GM18517 (cell line): Measurements from ENCODE around the gene PAPOLB.

Source experiments
- ATAC-seq: cut with Tn5 transposase; IDR thresholded peaks from one replicate; pipeline ENCODE4 v1.9.1; 2021; ENCODE audit warnings: mild to moderate bottlenecking, moderate library complexity; ENCODE audit not compliant: unreplicated experiment

Gene PAPOLB

DNA sequence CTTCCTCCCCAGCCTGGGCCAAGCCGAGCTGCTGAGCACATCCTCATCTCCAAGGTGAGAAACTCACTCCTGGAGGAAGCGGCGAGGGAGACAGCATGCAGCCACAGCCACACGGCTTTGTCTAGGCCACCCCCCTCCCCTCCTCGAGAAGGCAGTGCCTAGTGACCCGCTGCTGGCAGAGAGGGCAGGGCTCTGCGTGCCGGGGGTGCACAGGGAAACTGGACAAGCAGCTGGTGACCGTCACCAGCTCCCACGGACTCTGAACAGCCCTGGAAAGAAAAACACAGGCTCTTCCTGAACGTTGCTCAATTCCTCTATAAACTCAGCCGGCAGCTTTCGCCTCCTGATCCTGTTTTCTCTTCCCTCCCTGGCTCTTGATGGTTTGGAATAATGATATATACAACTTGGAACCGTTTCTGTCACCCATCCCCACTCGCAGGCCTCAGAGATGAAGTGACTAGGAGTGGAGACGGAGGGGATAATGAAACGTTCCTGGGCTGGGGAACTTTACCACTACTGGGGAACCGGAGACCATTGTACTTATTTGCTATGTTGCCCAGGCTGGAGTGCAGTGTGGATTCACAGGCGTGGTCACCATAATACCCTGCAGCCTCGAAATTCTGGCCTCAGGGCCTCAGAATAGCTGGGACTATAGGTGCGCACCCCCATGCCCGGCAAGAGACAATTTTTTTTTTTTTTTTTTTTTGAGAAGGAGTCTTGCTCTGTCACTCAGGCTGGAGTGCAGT is 19.3 kb downstream of the PAPOLB start:
- no peak for ATAC-seq

DNA sequence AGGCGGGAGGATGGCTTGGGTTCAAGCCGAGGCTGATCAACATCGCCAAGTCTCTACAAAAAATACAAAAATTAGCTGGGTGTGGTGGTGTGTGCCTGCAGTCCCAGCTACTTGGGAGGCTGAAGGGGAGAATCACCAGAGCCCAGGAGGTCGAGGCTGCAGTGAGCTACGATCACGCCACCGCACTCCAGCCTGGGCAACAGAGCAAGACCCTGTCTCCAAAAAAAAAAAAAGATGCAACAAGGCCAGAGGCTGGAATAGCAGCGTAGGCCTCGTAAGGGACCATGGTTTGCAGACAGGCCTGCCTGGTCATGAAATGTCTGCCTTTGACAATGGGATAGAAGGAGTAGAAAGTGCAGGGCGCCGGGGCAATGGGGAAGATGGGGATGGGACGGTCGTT is 20.0 kb downstream of the PAPOLB start:
- no peak for ATAC-seq

DNA sequence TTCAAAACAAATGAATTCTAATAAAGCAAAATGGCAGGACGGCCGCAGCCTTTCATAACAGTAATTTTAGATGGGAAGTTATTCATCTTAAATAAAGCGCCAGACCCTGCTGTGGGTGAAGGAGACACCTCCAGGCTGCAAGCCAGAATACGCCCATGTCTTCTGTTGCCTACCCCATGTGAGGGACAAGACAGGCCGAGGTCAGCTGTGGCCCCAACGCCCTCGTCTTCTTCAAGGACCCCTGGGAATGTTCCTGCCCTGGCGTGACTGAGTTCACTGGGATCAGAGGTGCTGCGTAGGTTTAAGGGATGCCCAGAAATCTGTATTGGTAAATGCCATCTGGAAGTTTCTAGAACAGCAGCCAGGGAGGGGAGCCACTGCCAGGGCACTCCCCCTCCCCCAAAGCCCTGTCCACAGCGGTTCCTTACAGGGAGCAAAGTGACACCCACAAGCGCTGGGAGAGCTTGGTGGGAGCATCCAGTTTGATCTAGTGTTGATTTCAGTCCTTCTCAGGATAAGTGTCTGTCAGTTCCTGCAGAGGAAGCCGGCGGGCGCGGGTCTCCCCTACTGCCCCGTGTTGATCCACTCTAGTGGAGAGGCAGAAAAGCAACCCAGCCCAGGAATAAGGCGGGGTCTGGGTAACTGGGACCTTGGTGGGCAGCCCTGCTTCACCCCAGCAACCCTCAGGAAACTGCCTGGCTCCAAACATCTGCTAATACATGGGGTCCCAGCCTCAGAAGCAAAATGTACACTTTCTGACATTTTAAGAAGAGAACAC is 20.6 kb downstream of the PAPOLB start:
- no peak for ATAC-seq

DNA sequence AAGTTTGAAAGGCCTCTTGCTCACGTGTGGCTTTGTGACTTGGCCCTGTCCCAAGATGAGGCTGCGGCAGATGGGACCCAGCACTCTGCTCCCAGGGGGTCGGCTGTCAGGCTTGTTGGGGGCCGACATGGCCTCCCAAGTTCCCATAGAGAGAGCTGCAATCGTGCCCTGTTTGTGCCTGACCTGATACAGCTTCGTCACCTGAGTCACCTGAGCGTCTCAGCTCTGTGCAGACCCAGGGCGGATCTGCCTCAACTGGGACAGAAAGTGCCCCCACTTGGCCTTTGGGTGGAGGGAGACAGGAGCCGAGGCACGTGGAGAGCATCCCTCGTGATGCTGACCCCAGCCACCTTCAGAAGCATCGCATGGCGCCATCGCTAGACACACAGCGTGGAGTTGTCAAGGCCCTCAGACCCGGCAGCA is 21.7 kb downstream of the PAPOLB start:
- ATAC-seq = no peak

DNA sequence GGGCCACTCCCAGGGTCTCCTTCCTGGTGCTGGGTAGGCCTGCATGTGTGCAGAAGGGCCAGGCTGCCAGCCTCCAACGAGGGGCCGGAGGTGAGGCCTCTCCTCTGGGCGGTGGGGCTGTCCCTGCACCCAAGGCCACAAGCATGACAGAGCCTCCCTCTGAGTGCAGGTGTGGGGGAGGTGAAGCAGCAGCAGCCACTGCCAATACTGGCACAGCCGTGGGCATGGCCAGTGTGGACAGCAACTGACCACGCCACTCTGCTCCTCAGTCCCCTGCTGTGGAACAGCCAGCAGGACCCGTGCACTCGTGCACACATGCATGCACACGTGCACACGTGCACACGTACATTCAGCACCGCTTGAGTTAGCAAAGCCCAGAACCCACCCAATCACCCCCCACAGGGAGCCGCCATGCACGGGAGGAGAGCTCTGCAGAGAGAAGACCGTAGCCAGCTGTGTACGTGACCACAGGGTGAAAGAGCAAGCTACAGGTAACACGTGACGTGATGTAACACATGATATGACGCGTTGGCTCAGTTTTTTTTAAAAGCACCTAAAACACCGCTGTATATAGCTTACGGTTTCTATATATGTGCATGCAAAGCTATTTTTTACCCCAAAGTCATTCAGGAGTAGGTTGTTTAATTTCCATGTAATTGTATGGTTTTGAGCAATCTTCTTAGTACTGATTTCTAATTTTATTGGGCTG is 23.1 kb downstream of the PAPOLB start:
- no peak for ATAC-seq

DNA sequence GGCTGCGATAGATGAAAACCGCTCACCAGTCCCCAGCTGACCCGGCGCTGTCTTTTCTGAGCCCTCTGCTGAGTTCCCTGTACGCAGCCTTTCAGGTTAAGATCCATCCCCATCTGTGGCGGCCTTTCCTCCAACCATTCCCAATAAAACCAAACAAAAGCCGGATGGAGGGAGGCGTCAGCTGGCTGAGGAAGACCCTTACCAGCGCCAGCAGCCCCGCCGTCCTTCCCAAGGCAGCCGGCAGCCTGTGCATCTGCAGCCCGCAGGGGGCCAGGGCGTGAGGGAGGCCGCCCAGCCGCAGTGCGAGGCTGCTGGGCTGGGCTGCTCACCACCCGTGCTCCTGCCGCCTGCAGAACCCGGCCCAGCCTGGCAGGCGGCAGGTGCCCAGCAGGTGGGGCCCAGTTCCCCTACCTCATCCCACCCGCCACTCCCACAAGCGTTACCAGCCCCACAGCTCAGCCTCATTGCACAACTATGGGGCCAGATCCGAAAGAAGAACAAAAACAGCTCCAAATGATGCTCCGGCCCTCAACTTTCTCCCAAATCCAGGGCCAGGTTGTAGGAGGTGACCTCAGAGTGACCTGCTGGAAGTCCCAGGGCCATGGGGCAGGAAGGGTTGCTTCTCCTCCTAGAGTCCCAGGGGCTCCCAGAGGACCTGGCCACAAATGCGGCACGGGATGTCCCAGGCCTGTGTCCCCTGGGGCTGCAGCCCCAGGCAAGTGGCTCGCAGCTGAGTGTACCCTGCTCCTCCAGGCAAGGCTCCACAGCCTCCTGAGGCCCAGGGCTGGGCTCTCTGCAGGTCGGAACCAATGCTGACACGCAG is 23.8 kb downstream of the PAPOLB start:
- ATAC-seq = no peak

DNA sequence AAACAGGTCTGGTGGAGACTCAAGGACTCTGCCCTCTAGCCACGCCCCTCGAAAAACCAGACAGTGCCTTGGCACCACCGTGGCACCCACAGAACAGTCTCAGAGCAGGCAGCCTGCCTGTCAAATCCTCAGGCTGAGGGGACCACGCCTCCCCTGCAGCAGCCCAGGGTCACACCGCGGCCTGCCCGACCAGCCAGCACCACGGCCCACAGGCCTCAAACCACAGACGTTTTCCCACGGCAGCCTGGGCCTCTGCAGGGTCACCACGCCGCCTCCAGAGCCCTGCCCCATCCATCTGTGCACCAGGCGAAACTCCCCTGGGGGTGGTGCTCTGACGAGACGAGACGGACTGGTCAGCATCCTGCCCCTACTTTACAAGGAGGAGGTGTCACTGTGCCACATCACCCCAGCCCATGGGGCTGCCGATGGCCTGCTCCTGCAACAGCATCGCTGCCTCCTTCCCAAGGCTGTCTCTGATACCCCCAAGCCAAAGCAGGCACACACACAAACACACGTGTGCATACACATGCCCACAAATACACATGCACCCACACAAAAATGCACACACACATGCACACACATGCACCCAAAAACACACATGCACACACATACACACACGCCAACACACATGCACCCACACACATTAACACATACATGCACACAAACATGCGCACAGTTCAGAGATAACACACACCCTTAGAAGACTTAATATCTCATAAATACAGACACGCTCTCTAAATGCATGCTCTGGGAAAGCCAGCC is 24.6 kb downstream of the PAPOLB start:
- ATAC-seq = no peak

DNA sequence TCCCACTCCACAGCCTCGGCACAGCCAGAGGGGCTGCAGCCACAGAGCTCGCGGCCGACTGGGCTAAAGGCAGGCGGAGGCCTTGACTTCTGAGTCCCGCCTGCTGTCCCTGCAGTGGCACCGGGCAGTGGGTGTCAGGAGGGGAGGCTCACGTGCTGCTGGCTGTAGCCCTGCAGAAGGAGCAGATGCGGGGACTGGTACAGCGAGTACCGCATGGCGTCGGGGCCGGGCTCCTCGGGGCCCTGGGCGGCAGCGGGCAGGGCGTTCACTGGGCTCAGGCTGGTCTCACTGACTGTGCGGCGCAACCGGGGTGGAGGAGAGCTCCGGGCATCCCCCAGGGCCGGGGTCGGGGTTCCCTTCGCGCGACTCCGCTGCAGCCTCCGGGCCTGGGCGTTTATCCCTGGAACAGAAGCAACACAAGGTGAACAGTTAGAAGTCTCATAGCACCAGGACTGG is 25.6 kb downstream of the PAPOLB start:
- ATAC-seq = no peak

DNA sequence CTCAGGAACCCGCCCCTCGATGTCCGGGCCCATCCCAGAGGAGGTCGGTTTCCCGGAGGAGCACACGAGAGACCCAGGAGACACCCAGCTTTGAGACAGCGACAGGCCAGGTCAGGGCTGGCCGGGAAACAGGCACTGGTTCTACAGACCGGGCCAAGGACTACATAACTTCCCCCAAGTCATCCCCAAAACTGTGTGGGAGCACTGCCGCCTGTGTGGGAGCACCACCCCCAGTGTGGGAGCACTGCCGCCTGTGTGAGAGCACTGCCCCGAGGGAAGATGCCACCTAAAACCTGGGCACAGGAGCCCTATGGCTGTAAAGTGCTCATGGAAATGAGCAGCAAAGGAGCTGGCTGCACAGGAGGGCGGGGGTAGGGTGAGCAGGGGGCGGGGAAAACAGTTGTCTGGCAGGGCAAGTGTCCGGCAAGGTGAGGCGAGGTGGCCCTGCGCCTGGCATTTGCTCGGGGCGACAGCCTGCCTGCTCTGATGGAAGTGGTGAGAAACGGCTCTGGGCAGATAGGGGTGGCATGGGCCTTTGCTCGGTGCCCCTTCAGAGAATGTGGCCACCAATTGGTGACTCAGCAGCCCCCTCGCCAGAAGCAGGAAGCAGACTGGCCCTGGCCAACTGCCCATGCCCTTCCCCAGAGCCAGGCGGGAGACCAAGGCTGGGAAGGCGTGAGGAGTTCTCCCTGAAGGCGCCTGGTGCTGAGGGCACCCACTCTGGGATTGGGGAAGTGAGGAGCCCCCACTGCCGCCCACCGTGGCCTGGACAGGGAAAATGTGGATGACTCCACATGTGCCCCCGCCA is 26.2 kb downstream of the PAPOLB start:
- no peak for ATAC-seq

DNA sequence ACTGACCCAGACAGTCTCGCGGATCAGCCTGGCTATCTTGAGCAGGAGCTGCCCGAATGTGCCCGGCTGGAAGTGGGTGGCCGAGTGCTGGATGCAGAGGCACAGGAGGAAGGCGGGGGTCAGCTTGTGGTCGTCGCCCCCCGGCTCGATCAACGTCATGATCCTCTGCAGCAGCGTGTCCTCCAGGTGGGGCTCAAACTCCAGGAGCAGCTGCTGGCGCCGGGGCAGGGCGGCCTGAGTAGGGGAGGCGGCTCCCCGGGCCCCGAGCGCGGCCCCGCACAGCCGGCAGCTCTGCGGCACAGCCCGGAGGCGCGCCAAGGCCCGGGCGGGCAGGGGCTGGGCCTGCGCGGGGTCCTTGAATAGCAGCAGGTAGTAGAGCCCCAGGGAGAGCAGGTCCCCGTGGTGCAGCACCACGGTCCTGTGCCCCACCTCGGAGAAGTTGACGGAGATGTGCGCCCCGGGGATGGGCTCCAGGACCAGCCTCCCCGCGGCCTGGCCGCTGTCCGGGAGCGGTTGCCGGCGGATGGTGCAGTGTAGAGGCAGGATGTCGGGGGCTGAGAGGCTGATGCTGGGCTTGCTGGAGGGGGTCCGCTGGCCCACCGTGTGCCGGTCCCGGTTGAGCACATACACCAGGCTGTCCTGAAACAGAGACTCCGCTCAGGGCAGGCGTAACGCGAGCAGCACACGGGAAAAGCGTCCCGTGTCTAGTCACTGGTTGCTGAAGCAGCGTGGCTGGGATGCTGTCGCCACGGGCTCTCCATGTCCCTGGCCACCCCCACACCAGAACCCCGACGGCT is 27.0 kb downstream of the PAPOLB start:
- ATAC-seq = no peak

DNA sequence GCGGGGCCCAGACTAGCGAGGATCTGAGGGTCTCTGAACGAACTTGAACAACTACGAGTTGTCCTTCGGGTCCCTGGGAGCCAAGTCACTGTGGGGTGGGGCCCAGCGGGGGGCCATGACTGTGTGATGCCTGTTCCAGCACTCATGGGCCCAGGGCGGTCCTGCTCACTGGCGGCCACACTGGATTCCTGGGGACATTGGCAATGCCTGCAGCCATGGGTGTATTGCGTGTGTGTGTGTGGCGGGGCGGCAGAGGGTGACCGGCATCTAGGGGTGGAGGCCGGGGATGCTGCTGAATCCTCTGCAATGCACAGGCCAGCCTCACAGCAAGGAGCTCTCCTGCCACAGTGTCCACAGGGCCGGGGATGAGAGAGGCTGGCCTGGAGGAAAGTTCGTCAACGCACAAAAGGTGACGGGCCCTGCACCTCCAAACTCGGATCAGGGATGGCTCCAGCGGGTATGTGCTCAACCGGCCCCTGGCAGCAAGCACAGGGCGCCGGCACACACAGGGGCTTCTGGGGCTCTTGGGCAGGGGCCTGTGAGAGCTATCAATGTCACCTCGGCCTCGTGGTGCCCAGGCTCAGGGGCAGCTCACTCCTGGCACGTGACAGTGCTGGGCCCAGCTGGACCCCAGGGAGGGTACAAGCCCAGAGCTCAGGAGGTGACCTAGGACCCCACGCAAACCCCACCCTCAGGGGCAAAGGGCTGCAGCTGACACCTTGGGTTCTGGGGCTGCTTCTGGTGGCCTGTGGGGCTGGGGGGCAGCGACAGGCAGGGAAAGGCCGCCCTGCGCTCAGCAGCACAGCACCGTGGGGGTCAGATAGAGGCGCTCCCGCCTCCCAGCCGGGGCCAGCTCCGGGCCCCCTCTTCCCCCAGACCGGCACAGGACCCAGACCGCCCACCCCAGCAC is 27.9 kb downstream of the PAPOLB start:
- no peak for ATAC-seq

DNA sequence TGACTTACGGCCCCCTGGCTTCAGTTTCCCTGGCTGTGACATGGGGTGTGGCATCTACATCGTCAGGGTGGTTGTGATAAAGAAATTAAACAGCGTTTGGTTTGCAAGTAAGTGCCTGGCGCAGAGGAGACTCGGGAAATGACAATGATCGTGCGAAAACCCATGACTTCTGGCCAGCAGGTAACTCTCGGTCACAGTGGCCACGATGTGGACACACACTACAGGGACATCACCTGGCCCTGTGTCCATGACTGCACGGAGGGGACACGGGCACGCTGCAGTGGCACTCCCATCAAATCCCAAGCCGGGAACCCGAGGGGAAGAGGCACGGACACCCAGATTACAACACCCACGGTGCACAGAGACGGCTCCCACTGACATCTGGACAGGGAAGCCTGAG is 28.7 kb downstream of the PAPOLB start:
- ATAC-seq = no peak

DNA sequence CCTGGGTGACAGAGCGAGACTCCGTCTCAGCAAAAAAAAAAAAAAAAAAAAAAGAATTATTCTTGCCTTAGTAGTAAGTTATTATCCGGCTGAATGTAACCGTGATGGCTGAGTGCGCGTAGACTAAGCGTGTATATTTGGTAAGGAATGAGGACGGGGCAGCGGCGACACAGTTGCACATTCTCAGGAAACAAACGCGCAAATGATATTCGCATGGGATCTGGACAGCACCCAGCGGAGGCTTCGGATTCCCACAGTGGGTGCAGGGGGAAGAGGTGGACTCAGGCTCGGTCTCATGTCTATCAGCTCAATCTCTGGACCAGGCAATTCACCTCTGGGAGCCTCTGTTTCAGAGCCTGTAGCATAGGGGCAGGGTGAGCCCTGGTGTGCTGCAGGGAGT is 29.1 kb downstream of the PAPOLB start:
- ATAC-seq = no peak

DNA sequence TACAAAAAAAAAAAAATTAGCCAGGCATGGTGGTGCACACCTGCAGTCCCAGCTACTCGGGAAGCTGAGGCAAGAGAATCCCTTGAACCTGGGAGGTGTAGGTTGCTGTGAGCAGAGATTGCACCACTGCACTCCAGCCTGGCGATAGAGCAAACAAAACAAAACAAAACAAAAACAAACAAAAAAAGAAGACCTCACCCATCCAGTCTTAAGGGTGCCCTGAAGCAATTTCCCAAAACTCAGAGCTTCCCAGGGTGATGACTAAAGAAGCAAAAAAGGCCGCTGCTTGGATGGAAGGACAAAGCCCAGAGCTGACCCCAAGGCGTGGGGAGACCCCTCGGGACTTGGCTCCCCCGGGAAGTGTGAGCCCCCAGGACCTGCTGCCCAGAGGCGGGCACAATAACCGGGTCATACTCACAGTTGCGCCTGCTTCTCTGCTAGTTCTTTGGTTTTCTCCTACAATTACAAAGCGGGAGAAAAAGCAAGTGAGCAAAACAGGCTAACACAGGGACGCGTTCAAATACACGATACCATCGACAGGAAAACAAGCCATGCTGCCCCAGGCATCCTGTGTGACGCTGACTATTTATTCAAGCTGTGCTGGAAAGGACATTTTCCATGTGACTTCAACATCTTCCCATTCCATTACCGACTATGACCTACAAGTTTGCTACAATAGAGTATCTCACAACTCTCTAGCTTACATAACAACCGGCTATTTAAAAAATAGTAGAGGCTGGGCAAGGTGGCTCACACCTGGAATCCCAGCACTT is 29.9 kb downstream of the PAPOLB start:
- ATAC-seq = no peak

DNA sequence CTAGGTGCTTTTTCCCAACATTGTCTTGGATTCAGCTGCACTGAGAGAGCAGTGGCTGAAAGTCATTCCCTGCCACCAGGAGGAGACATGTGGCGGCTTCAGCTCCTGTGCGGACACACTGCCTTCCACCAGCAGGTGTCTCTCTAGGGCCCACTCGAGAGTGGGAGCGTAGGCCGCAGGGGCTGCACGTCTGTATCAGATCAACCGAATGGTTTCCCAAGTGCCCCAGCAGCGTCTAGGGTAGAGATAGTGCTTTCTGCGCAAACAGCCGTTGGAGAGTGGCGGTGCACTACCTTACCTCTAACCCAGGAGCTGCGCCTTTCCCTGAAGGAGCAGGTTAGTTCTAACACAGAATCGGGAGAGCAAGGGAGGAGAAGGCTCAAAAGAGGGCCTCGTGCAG is 31.7 kb downstream of the PAPOLB start:
- no peak for ATAC-seq

DNA sequence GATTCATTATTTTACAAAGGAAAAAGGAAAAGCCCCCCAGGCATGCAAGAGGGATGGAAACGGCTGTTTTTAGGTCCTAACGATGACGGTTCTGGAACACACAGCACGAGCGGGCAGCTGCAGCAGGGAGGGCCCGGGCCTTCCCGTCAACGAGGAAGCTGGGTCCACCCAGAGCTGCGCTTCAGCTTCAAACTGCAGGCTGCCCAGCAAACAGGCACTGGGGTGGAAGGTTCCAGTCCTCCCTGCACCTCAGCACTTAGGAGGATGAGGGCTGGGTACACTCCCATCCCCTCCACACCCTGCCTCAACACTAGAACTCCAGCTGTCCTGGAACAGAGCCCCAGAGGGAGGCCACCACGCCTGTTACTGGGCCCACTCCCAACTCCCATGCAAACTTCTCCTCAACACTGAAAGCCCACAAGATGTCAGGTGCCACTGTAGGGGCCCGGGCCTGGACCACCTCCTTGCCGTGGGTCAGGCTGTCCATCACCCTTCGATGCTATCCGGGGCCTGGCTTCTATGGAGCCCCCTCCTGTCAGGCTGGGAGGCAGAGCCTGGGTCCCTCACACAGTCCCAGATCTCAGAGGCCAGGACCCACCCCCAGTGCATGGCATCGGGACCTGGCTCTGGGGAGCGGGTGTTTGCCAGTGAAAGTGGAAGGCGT is 33.0 kb downstream of the PAPOLB start:
- ATAC-seq = no peak
